Natural killer cell (primary cell): ENCODE results near the gene IDE. TPM values are rescaled to one million over a fixed set of nuclear protein-coding genes. Genes with fewer than 3 reads are reported as not detected.

ENCODE experiments used
- ATAC-seq, 3 donors: fragments of 150-1000 bp in 2 of 3; fragments of 200-7000 bp in 1 of 3; cut with Tn5 transposase; 1 replicate in 1 of 3; 2 replicates in 2 of 3; pipeline ENCODE4 v1.10.0; 2021; ENCODE audit warnings: mild to moderate bottlenecking in 2 of 3, moderate library complexity in 2 of 3
- DNase-seq, 2 donors: peaks; one replicate each; pipeline versions ENCODE4 v3.0.0 to v3.0.0-alpha.2; 2013 to 2021; ENCODE audit warnings: mixed read lengths in 1 of 2
- H3K27ac ChIP-seq: one replicate; pipeline ENCODE4 v1.5.1; 2013; ENCODE audit warnings: mild to moderate bottlenecking, low read length
- H3K27me3 ChIP-seq: one replicate; pipeline ENCODE4 v1.6.1; 2013; ENCODE audit warnings: low read length; ENCODE audit not compliant: control insufficient read depth, insufficient read depth
- H3K36me3 ChIP-seq: one replicate; pipeline ENCODE4 v1.6.1; 2013; ENCODE audit warnings: low read length; ENCODE audit not compliant: control insufficient read depth, insufficient read depth
- H3K4me1 ChIP-seq: one replicate; pipeline ENCODE4 v1.6.1; 2013; ENCODE audit warnings: low read length; ENCODE audit not compliant: control insufficient read depth, insufficient read depth
- H3K4me3 ChIP-seq: one replicate; pipeline ENCODE4 v1.5.1; 2013; ENCODE audit warnings: low read length
- H3K9me3 ChIP-seq: one replicate; pipeline ENCODE4 v1.6.1; 2013; ENCODE audit warnings: low read length; ENCODE audit not compliant: control insufficient read depth, insufficient read depth
- H3K27ac Mint-ChIP-seq, 2 donors: one replicate each; pipeline ENCODE4 v1.8.0; 2022; ENCODE audit warnings: mild to moderate bottlenecking in 2 of 2, mixed read lengths in 2 of 2, moderate library complexity in 1 of 2
- H3K27me3 Mint-ChIP-seq, 2 donors: one replicate each; pipeline ENCODE4 v1.8.0; 2022; ENCODE audit warnings: low read depth in 2 of 2, mixed read lengths in 2 of 2
- H3K36me3 Mint-ChIP-seq: one replicate; pipeline ENCODE4 v1.8.0; 2022; ENCODE audit warnings: mixed read lengths
- H3K4me1 Mint-ChIP-seq, 2 donors: one replicate each; pipeline ENCODE4 v1.8.0; 2022; ENCODE audit warnings: mixed read lengths in 2 of 2
- H3K4me3 Mint-ChIP-seq: one replicate; pipeline ENCODE4 v1.8.0; 2022; ENCODE audit warnings: mild to moderate bottlenecking, moderate library complexity, mixed read lengths
- H3K9me3 Mint-ChIP-seq, 2 donors: one replicate each; pipeline ENCODE4 v1.8.0; 2022; ENCODE audit warnings: mixed read lengths in 2 of 2
- CTCF ChIP-seq: fragments of 200-600 bp; IDR thresholded peaks from one replicate; pipeline ENCODE4 v1.8.0; 2022; ENCODE audit warnings: antibody characterized with exemption
- WGBS: methylation state at CpG from one replicate; pipeline ENCODE4 v1.1.7; 2013; ENCODE audit warnings: missing lambda C conversion rate; ENCODE audit not compliant: insufficient coverage; 5-methylcytosine and 5-hydroxymethylcytosine counted together
- intact Hi-C: fragments of 100-400 bp; cut with micrococcal nuclease; formaldehyde crosslinking; loops from one replicate; pipeline ENCODE4 v1.14.2; 2022
- total RNA-seq, 4 donors: library from RNA; stranded (reverse); fragments of 120-200 nt in 1 of 4; gene quantifications; one replicate each; pipeline versions ENCODE4 v1.2.3 to v1.2.4, GENCODE V29; 2013 to 2022

IDE gene
- total RNA-seq, 3 donors from 2014 or later (not counting 1 experiment from before 2014, with no cell fraction given) = 18.2 to 23.5 (median 21.8) TPM

- 97% methylated on average over 11 of the region's 11 CpGs for WGBS
- Histone ChIP-seq H3K27ac (no peak overlapping the region), H3K9me3 (no peaks in the 10 kb centered on the region), H3K4me1 (no peaks in the 10 kb centered on the region), H3K4me3 (no peak overlapping the region), H3K36me3 (peaks cover 13% of the 10 kb centered on the region), H3K27me3 (no peaks in the 10 kb centered on the region)
- Mint-ChIP-seq H3K36me3 (no peaks in the 10 kb centered on the region), H3K4me3 (no peak overlapping the region), H3K27me3 (no peaks in the 10 kb centered on the region), H3K9me3 (no peaks in the 10 kb centered on the region), H3K4me1 (no peaks in the 10 kb centered on the region), H3K27ac (no peak overlapping the region)
- DNase-seq (no peak), ATAC-seq (no peak)
- intact Hi-C loops = no loop called here
- no peak for TF ChIP-seq CTCF
Measured at GRCh38 chr10:92527716-92528115, 46.2 kb downstream of the IDE start.

GRCh38 chr10:92523639-92524038 is 50.3 kb downstream of the IDE start:
- no peaks in the 10 kb centered on the region for H3K4me1 ChIP-seq
- Mint-ChIP-seq H3K27ac (no peak overlapping the region), H3K36me3 (peaks cover 7% of the 10 kb centered on the region), H3K27me3 (no peaks in the 10 kb centered on the region), H3K4me3 (no peak overlapping the region), H3K9me3 (no peaks in the 10 kb centered on the region), H3K4me1 (no peaks in the 10 kb centered on the region)
- no peak overlapping the region for H3K4me3 ChIP-seq
- H3K9me3 ChIP-seq = no peaks in the 10 kb centered on the region
- H3K27ac ChIP-seq = no peak overlapping the region
- intact Hi-C loops = no loop called here
- DNase-seq (no peak), ATAC-seq (no peak)
- no peaks in the 10 kb centered on the region for H3K27me3 ChIP-seq
- no peaks in the 10 kb centered on the region for H3K36me3 ChIP-seq
- TF ChIP-seq CTCF = no peak
- 100% methylated on average over 1 of the region's 3 CpGs for WGBS

GRCh38 chr10:92517034-92517655 is 56.7 kb downstream of the IDE start:
- 48% methylated on average over 2 of the region's 3 CpGs for WGBS
- Mint-ChIP-seq H3K4me1 (peaks cover 0 to 5% of the 10 kb centered on the region in 2 donors), H3K27me3 (no peaks in the 10 kb centered on the region), H3K36me3 (peaks cover 7% of the 10 kb centered on the region), H3K9me3 (no peaks in the 10 kb centered on the region), H3K4me3 (no peak overlapping the region), H3K27ac (no peak overlapping the region)
- no peak overlapping the region for H3K27ac ChIP-seq
- peak; percentile 33 to 92 for DNase-seq
- H3K4me1 ChIP-seq = no peaks in the 10 kb centered on the region
- TF ChIP-seq CTCF = peak; percentile 86
- H3K27me3 ChIP-seq = no peaks in the 10 kb centered on the region
- ATAC-seq = peak; percentile 86 to 99 (median 95)
- no peak overlapping the region for H3K4me3 ChIP-seq
- H3K9me3 ChIP-seq = no peaks in the 10 kb centered on the region
- intact Hi-C loops = loop anchor here (1.0 to 5.0 kb wide), 4 partner anchors 57 to 363 kb away; partner anchors contain the start of genes IDE and KIF11
- no peaks in the 10 kb centered on the region for H3K36me3 ChIP-seq

- intact Hi-C loops = no loop called here
- Histone ChIP-seq H3K9me3 (no peaks in the 10 kb centered on the region), H3K4me1 (no peaks in the 10 kb centered on the region), H3K27ac (no peak overlapping the region), H3K36me3 (peaks cover 26% of the 10 kb centered on the region), H3K27me3 (no peaks in the 10 kb centered on the region), H3K4me3 (no peak overlapping the region)
- Mint-ChIP-seq H3K9me3 (no peaks in the 10 kb centered on the region), H3K4me1 (no peaks in the 10 kb centered on the region), H3K27ac (no peak overlapping the region), H3K4me3 (no peak overlapping the region), H3K36me3 (peaks cover 13% of the 10 kb centered on the region), H3K27me3 (no peaks in the 10 kb centered on the region)
- 100% methylated on average over 1 of the region's 2 CpGs for WGBS
- TF ChIP-seq CTCF = no peak
- DNase-seq (no peak), ATAC-seq (no peak)
Measured at GRCh38 chr10:92508866-92509265, 65.0 kb downstream of the IDE start.
